Activated T-helper 9 cell treated with anti-CD3 and anti-CD28 coated beads, Interleukin-2, amount 50 U/mL, for 16 hours (primary cell): ENCODE measurements around the gene MAP7.
"Not testable (repeated sequence)": the region's sequence is repeated elsewhere in the genome, so short reads cannot be mapped to it uniquely, and the experiment has no call there.

Source experiments
- DNase-seq: peaks from one replicate; pipeline ENCODE4 v3.0.0-alpha.2; 2020; ENCODE audit warnings: low read depth

MAP7 gene

GRCh38 chr6:136383268-136383937 lies 166.8 kb downstream of the MAP7 start:
- DNase-seq = no peak

- no peak for DNase-seq
These were observed 167.5 kb downstream of the MAP7 start for GRCh38 chr6:136382676-136383252.

- DNase-seq = no peak
These were observed 171.3 kb downstream of the MAP7 start for GRCh38 chr6:136378888-136379287.

GRCh38 chr6:136375836-136376235 lies 174.4 kb downstream of the MAP7 start:
- not testable (repeated sequence) for DNase-seq

GRCh38 chr6:136371959-136372358 lies 178.3 kb downstream of the MAP7 start:
- DNase-seq = no peak

- DNase-seq = no peak
These were observed 179.1 kb downstream of the MAP7 start for GRCh38 chr6:136370988-136371728.

- no peak for DNase-seq
These were observed 184.4 kb downstream of the MAP7 start for GRCh38 chr6:136365776-136366354.

GRCh38 chr6:136362421-136363356 lies 187.5 kb downstream of the MAP7 start:
- no peak for DNase-seq

- no peak for DNase-seq
These were observed 188.4 kb downstream of the MAP7 start for GRCh38 chr6:136361787-136362186.

GRCh38 chr6:136360783-136361182 lies 189.4 kb downstream of the MAP7 start:
- DNase-seq = no peak

GRCh38 chr6:136359851-136360250 lies 190.4 kb downstream of the MAP7 start:
- no peak for DNase-seq

- DNase-seq = no peak
These were observed 198.6 kb downstream of the MAP7 start for GRCh38 chr6:136351518-136352110.

- DNase-seq = no peak
These were observed 199.3 kb downstream of the MAP7 start for GRCh38 chr6:136350914-136351313.

- no peak for DNase-seq
These were observed 202.4 kb downstream of the MAP7 start for GRCh38 chr6:136347847-136348246.

GRCh38 chr6:136345145-136345544 lies 205.1 kb downstream of the MAP7 start:
- no peak for DNase-seq

- no peak for DNase-seq
These were observed 205.8 kb downstream of the MAP7 start for GRCh38 chr6:136344420-136344819.

GRCh38 chr6:136343700-136344099 lies 206.5 kb downstream of the MAP7 start:
- no peak for DNase-seq

- no peak for DNase-seq
These were observed 206.9 kb downstream of the MAP7 start for GRCh38 chr6:136343275-136343674.

GRCh38 chr6:136341967-136342366 lies 208.3 kb downstream of the MAP7 start:
- no peak for DNase-seq

GRCh38 chr6:136341367-136341766 lies 208.9 kb downstream of the MAP7 start:
- no peak for DNase-seq

GRCh38 chr6:136338486-136338885 lies 211.7 kb downstream of the MAP7 start:
- no peak for DNase-seq
